IPS-18c (cell line): Measurements from ENCODE around the gene MRGPRF.

Experiments used
- H3K4me3 ChIP-seq: 2 replicates; pipeline ENCODE4 v1.7.0; 2013; ENCODE audit warnings: low read depth, mild to moderate bottlenecking, low read length, moderate library complexity; ENCODE audit not compliant: insufficient read depth
- H3K9me3 ChIP-seq: one replicate; pipeline ENCODE4 v1.6.1; 2013; ENCODE audit warnings: mild to moderate bottlenecking, low read length, moderate library complexity; ENCODE audit not compliant: control insufficient read depth, insufficient read depth

The MRGPRF gene, protein sequence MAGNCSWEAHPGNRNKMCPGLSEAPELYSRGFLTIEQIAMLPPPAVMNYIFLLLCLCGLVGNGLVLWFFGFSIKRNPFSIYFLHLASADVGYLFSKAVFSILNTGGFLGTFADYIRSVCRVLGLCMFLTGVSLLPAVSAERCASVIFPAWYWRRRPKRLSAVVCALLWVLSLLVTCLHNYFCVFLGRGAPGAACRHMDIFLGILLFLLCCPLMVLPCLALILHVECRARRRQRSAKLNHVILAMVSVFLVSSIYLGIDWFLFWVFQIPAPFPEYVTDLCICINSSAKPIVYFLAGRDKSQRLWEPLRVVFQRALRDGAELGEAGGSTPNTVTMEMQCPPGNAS

DNA sequence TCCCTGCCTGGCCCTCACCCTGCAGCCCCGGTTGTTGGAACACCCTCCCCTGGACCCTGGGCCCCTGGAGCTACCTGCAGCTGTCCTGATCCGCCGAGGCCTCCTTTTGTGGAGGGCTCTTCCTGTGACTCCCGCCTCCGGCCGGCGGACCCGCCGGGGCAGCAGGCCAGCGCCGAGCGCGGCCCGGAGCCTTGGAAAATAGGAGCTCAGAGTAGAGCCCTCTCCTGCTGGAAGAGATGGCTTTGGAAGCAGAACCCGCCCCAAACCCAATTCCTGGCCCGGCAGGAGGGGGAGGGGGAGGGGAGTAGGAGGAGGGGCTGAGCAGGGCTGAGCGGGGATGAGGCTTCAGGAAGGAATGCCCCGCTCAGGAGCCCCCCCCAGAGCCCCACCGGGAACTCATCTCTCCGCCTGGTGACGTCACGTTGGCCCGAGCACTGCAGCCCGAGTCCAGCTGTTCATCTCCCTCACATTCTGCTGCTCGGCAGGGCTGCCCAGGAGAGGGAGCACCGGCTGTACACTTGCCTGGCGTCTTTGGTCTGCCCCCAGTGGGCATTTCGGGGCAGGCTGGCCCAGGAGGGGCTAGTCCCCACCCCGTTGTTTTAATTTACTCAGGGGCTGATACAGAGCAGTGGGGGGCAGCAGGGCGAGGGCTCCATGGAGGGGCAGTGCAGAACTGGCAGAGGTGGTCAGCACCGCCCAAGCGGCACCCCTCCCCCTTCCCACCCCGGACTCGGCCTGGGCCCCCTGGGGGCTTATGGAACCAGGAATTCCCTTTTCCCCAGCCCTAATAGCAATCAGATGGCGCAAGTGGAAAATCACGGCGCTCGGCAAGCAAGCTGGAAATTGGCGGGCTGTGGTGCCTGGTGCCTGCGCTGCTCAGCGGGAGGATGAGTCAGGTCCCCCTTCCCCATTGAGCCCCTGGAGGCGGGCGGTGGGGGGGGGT is at the start of gene MRGPRF:
Gene MRGPRF (minus strand): TSS at position 238 of the 943 bp plus-strand sequence. CDS start 3,345 bp downstream, outside the sequence.
- H3K4me3 ChIP-seq, result peak within 1 kb of the TSS; percentile 51
- peaks cover 6% of the 10 kb centered on the region for H3K9me3 ChIP-seq

DNA sequence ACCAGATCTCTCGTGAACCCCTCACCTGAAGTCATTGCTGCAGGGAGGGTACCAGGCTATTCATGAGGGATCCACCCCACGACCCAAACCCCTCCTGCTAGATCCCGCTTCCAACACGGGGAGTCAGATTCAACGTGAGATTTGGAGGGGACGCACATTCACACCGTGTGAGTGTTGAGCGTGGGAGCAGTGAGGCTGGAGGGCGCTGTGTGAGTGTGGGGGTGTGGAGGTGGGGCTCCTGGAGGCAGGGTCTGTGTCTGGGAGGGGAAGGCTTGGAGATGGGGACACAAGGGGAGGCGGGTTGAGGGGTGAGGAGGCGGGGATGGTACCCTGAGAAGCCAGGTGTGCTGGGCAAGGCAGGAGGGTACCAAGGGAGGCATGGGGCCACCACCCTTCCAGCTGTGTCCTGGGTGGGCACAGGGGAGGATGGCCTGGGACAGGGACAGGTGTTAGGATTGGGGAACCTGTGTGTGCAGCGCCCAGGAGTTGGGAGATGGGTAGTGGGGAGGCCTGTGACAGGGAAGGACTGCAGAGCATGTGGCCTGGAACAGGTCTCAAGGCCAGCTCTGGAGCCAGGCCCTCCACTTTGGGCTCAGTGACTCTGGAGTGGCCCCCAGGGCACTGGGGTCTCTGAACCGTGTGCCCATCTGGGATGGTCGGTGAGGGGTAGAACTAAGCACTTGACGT is 49.3 kb upstream of the MRGPRF start:
- Histone ChIP-seq H3K4me3 (no peak overlapping the region), H3K9me3 (no peaks in the 10 kb centered on the region)

DNA sequence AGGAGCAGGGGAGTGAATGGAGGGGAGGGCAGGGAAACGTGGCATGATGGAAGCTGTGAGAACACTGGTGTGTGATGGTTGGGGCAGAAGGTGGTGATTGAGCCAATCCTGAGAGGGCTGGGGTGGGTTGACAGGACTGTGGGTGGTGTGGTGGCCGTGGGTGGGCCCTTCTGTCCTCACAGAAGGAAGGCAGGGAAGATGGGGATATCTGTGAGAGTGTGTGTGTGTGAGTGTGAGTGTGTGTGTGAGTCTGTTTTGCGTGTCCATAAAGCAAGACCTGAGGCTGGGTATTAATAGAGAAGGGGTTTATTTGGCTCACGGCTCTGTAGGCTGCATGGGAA is 48.6 kb upstream of the MRGPRF start:
- no peaks in the 10 kb centered on the region for H3K9me3 ChIP-seq
- no peak overlapping the region for H3K4me3 ChIP-seq

DNA sequence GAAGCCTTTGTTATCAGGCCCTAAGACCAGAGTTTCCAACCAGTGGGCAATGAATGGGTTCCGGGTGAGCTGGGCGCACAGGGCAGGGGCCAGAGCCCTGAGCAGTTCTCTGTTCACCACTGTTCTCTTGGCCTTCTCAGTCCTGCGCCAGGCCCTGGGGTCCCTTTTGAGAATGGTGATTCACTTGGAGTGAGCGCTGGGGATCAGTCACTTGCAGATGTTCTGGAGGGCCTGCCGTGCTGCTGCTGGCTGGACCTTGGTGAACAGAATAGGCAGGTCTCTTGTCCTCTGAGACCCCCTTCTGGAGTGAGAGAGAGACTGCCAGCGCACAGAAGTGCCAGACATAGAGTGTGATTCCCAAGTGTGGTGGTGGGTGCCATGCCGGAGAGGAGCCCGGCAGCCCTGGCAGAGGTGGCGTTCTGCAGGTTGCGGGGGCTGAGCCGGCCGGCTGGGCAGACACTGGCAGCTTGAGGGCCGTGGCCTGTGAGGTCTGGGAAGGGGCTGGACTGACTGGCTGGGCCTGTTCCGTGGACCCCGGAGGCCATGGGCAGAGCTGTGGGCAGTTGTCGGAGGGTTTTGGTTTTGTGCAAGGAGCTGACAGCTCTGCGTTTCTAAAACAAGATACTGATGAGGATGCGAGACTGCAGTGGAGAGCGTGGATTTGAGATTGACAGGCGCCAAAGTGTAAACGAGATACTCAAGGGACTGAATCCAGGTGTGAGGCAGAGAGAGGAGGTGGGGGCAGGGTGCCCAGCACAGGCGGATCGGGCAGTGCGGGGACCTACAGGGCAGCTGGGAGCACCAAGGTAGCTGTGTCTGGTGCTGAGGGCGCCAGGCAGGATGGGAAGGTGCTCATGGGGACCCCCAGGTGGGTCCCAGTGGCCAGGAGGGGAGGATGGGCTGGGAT is 48.0 kb upstream of the MRGPRF start:
- H3K9me3 ChIP-seq, result no peaks in the 10 kb centered on the region
- no peak overlapping the region for H3K4me3 ChIP-seq

DNA sequence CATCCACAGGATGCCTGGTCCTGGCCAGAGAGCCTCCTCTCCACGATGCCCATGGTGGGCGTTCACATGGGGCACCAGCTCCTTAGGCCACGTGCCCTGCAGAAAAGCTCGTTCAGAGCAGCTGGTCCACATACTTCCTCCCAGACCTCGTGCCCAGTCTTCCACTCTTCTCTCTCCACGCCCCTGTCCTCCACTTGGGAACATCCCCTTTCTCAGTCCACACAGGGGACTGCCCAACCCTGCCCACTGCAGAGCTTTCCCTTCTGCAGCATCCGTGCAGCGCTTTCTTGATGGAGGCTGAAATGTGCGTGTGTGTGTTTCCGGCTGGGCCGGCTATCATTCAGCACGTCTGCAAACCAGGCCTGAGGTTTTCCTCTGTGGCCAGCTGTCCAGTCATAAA is 46.9 kb upstream of the MRGPRF start:
- H3K4me3 ChIP-seq, result no peak overlapping the region
- H3K9me3 ChIP-seq, result no peaks in the 10 kb centered on the region

DNA sequence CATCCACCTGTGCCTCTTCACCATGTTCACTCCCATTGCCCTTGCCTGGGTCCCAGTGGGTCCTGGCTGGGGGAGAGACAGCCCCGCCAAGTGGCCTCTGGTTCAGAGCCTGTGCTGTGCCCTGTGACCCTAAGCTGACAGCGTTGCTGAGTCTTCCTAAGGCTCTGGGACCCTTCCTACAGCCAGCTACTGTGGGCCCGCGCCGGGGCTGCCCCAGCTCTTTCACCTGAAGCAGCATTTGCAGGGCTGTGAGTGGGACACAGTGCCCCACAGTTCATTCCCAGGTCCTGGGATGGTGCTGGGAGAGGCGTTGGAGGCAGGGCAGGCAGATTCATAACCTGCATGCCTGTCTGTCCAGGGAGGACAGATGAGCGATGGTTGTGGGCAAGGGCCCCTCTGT is 46.4 kb upstream of the MRGPRF start:
- no peaks in the 10 kb centered on the region for H3K9me3 ChIP-seq

DNA sequence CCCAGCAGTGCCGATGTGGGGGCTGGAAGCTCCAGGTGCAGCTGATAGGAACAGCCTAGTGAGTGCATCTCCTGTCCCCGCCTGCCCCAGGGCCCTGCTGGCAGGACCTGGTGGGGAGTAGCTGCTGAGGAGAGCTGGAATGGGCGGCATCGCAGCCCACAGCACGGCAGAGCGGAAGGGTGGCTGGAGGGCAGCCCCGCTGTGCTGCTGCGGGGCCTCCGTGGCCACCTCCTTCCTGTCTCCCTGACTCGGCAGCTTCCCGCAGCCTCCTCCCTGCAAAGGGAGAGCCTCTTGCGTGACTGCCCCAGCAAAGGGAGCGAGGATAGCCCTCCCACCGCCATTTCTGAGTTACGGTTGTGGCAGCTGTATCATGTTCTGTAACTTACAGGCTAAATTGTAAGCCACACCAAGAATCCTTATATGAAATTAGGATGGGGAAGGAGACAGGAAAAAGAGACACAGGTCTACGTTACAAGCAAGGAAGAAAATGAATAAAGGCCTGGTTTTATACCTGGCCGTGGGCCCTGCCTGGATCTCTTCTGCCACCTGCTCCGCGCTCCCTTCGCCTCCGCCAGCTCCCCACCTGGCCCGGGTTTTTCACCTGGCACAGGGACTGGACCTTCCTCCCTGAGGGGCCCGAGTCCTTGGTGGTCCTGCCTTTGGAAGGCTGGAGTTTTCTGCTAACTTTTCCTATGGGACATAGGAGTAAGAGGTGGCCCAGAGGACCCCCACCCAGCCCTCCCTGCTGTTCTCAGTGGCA is 45.6 kb upstream of the MRGPRF start:
- no peaks in the 10 kb centered on the region for H3K9me3 ChIP-seq
- no peak overlapping the region for H3K4me3 ChIP-seq

More for the DNA sequence above, 46.4 kb upstream of the MRGPRF start:
- no peak overlapping the region for H3K4me3 ChIP-seq

DNA sequence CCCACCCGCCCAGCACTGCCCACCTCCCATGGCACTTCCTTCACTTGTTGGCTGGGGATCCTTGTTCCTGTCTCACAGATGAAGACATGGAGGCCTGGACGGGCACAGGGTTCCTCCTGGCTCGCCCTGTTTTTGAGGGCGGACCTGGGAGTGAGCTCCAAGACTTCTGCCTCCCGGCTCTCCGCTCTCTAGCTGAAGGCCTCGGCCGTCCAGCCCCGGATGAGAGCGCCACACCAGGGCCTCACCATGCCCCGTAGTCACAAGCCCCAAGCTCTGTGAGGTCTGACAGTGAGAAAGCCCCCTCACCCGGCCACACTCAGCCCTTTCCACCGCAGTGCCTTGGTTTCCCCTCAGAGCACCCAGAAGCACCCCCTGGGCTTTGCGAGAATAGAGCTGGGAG is 44.8 kb upstream of the MRGPRF start:
- Histone ChIP-seq H3K9me3 (no peaks in the 10 kb centered on the region), H3K4me3 (no peak overlapping the region)

DNA sequence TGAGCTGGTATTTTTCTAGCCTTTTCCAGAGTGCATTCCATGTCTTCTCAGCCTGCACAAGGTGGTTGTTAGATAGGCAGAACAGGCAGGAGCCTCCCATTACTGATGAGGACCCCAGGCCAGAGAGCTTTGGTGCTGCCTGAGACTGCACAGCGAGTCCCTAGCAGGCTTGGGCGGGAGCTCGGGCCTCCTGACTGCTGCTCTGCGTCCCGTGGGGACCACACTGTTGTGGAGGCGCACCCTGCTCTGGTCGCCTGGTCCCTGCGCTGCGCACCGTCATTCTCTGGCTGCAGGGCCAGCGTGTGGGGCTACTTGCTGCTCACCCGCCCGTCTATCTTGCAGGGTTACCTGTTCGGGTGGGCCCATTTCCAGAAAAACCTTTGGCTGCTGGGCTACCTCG is 44.2 kb upstream of the MRGPRF start:
- Histone ChIP-seq H3K4me3 (no peak overlapping the region), H3K9me3 (no peaks in the 10 kb centered on the region)

DNA sequence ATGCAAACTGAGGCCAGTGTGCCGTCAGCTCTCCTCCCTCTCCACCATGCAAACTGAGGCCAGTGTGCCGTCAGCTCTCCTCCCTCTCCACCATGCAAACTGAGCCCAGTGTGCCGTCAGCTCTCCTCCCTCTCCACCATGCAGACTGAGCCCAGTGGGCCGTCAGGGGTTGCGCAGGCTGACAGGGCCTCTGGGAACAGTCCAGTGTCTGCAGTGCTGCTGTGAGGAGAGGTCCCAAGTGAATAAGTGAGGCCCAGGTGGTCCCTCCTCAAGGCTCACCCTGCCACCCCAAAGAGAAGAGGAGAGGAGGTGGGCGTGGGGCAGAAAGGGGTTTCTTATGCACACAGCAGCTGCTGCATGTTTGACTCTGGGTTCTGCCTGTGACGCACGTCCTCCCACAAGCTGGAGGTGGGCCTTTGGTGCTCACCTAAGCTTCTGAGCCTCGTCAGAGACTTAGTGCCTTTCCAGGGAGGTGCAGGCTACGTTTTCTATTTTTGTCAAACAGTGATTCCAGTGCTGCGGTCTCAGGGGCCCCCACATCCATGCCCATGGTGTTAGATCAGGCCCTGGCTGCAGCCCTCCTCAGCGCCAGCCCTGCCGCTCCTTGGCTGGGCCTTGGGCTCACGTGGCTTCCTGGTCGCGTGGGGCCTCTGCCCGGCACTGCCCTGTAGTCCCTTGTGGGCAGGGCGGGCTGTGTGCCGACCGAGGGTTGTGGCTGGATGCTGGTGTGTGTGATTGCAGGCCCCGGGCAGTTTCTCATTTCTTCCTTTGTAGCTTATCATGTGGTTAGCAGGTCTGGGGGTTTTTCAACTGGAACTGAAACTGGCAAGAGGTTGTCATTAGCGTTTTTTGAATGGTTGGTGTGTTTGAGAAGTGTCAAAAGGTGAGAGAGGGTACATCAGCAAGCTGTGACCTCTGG is 42.8 kb upstream of the MRGPRF start:
- H3K4me3 ChIP-seq, result no peak overlapping the region
- H3K9me3 ChIP-seq, result no peaks in the 10 kb centered on the region

DNA sequence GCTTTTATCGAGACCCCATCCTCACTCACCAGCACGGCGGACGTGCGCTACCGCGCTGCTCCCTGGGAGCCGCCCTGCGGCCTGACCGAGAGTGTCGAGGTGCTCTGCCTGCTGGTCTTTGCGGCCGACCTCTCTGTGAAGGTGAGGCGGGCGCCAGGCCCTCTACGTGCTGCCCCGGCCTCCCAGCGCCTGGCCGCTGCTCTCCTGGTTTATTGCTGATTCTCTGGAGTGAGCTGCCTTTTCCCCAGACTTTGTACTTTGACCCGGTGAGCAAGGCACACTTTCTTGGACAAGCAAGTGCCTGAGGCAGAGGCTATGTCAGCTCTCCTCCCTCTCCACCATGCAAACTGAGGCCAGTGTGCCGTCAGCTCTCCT is 42.2 kb upstream of the MRGPRF start:
- Histone ChIP-seq H3K9me3 (no peaks in the 10 kb centered on the region), H3K4me3 (no peak overlapping the region)

DNA sequence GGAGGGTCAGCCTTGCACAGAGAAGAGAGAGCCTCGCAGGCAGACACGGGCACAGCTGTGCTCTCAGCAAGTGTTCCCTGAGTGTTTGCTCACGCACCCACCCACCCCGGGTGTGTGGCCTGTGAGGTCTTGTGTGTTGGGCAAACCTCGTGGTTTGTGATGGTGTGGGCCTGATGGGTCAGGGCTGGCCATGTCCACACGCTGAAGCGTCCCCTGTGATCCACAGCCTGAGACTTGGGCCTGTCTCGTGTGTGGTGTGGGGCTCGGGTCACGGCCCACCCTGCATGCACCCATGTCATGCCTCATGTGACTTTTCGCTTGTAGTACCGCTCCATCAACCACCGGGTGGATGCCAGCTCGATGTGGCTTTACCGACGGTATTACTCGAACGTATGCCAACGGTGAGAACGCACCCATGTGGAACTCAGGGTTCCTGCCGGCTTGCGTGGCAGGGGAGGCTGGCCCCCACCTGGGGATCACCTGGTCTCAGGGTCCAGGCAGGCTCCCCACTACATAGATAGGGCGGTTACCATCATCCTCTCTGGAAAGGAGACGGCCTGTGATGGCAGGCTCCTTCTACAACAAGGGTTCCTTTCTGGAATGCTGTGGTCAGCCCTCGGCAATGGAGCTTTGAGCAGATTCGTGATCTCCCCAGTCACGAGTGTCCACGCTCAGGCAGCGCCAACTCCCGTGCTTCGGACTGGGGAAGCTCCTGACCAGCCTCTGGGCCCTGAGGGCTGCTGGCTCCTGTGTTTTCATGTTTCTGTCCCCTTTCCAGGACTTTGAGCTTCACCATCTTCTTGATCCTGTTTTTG is 41.6 kb upstream of the MRGPRF start:
- Histone ChIP-seq H3K9me3 (no peaks in the 10 kb centered on the region), H3K4me3 (no peak overlapping the region)

DNA sequence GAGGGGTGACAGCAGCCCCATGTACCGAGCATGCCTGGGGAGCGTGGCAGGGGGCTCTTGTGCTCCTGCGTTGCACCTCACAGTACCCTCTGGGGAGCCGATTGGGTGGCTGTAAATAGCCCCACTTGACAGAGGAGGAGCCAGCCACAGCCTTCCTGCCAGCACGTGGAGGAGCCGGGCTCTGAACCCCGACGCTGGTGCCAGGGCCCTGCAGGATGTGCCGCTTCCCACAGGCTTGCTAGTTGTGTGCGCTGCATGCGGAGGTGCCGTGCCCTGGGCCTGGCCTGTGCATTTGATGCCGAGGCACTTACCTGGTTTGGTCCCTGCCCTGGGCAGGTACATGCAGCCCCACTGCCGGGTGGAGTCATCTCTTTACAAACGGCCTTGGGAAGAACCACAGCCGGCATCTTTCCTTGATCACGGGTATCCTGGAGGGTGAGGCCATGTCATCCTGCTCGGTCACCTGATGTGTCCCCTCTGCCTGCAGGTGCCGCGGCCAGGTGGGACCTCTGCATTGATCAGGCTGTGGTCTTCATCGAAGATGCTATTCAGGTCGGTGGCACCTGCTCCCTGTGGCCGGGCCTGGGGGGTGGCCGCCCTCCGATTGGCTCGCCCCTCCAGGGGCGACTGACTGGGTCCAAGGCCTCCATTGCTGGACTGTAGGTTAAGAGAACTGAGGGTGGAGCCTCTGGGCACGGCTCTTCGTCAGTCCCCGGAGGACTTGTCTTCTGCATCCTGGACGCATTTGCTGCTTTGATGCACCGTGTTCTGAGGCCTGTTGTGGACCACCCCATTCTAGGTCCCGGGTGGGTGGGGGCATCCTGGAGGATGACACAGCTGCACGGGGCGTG is 40.7 kb upstream of the MRGPRF start:
- no peaks in the 10 kb centered on the region for H3K9me3 ChIP-seq
- no peak overlapping the region for H3K4me3 ChIP-seq

DNA sequence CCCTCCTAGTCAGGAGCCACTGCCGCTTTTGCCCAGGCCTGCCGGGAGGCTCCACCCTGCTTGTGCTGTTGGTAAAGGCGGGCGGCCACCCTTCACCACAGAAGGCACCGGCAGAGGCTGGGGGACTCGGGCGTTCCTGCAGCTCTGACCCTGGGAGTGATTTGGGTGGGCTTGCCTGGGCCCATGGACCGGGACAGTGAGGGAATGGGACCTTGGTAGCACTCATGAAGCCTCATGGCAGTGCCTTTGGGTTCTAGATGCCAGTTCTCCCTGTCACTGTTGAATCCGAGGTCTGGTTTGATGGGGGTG is 40.1 kb upstream of the MRGPRF start:
- no peak overlapping the region for H3K4me3 ChIP-seq
- H3K9me3 ChIP-seq, result no peaks in the 10 kb centered on the region
